SK-N-SH treated with all-trans-retinoic acid at 6 μM for 48 hours (cell line): ENCODE data around the gene CRYBB2.

ENCODE experiments used
- BACH2 ChIP-seq: fragments of 250-450 bp; sonication (Bioruptor Pico); IDR thresholded peaks from 2 replicates; pipeline ENCODE4 v1.9.0; 2021; ENCODE audit warnings: mild to moderate bottlenecking, borderline replicate concordance
- ISL1 ChIP-seq: fragments of 250-450 bp; sonication (Bioruptor Pico); IDR thresholded peaks from 2 replicates; pipeline ENCODE4 v2.1.2; 2022; ENCODE audit warnings: mild to moderate bottlenecking, moderate library complexity
- PPARA ChIP-seq: fragments of 250-450 bp; sonication (Bioruptor Pico); IDR thresholded peaks from 2 replicates; pipeline ENCODE4 v1.5.0; 2020; ENCODE audit warnings: mild to moderate bottlenecking, borderline replicate concordance
- RARB ChIP-seq: fragments of 250-450 bp; sonication (Bioruptor Pico); IDR thresholded peaks from 2 replicates; pipeline ENCODE4 v1.8.0; 2021; ENCODE audit warnings: mild to moderate bottlenecking, moderate library complexity
- SNAI2 ChIP-seq: fragments of 250-450 bp; sonication (Bioruptor Pico); IDR thresholded peaks from 2 replicates; pipeline ENCODE4 v1.5.0; 2020; ENCODE audit warnings: mild to moderate bottlenecking, moderate library complexity
- TOX ChIP-seq: fragments of 250-450 bp; sonication (Bioruptor Pico); IDR thresholded peaks from 2 replicates; pipeline ENCODE4 v1.8.0; 2021; ENCODE audit warnings: mild to moderate bottlenecking, moderate library complexity, borderline replicate concordance
- ZFP30 ChIP-seq: fragments of 450-650 bp; formaldehyde crosslinking; IDR thresholded peaks from 2 replicates; pipeline ENCODE4 v1.5.0; 2022; ENCODE audit warnings: mild to moderate bottlenecking, moderate library complexity
- ZNF565 ChIP-seq: fragments of 450-650 bp; formaldehyde crosslinking; conservative IDR thresholded peaks from 2 replicates; pipeline ENCODE4 v1.5.0; 2020; ENCODE audit warnings: low read depth, mild to moderate bottlenecking, moderate library complexity
- TF ChIP-seq, protein P1 (sequence below): fragments of 250-450 bp; sonication (Bioruptor Pico); IDR thresholded peaks from 2 replicates; pipeline ENCODE4 v1.8.0; 2020; ENCODE audit warnings: mild to moderate bottlenecking, moderate library complexity, borderline replicate concordance
- TF ChIP-seq, protein P2 (sequence below): fragments of 250-450 bp; sonication (Bioruptor Pico); IDR thresholded peaks from 2 replicates; pipeline ENCODE4 v1.5.1; 2020; ENCODE audit warnings: low read depth, mild to moderate bottlenecking, moderate library complexity
- TF ChIP-seq, protein P3 (sequence below): fragments of 250-450 bp; sonication (Bioruptor Pico); IDR thresholded peaks from 2 replicates; pipeline ENCODE4 v1.5.0; 2020; ENCODE audit warnings: mild to moderate bottlenecking, moderate library complexity

DNA sequence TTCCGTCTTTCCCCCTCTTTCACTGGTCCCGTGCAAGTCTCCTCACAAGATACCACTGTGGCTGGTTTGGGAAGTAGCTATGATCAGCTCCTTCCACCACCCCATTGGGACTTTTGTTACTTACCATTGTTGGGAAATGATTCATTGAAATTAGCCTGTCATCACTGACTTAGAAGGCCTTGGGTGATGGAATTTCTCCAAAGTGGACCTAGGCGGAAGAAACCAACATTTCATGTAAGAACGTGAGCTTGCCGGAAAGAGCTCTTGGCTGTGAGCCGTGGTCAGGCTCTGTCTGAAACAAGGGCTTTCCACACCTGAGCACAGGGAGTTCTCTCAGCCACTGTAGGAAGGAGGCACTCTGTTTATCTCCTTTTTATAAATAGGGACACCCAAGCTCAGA lies 43.3 kb upstream of the CRYBB2 start:
- TF ChIP-seq, protein P1, sequence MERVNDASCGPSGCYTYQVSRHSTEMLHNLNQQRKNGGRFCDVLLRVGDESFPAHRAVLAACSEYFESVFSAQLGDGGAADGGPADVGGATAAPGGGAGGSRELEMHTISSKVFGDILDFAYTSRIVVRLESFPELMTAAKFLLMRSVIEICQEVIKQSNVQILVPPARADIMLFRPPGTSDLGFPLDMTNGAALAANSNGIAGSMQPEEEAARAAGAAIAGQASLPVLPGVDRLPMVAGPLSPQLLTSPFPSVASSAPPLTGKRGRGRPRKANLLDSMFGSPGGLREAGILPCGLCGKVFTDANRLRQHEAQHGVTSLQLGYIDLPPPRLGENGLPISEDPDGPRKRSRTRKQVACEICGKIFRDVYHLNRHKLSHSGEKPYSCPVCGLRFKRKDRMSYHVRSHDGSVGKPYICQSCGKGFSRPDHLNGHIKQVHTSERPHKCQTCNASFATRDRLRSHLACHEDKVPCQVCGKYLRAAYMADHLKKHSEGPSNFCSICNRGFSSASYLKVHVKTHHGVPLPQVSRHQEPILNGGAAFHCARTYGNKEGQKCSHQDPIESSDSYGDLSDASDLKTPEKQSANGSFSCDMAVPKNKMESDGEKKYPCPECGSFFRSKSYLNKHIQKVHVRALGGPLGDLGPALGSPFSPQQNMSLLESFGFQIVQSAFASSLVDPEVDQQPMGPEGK (CRISPR knock-in tag) = no peak
- TF ChIP-seq, protein P2, sequence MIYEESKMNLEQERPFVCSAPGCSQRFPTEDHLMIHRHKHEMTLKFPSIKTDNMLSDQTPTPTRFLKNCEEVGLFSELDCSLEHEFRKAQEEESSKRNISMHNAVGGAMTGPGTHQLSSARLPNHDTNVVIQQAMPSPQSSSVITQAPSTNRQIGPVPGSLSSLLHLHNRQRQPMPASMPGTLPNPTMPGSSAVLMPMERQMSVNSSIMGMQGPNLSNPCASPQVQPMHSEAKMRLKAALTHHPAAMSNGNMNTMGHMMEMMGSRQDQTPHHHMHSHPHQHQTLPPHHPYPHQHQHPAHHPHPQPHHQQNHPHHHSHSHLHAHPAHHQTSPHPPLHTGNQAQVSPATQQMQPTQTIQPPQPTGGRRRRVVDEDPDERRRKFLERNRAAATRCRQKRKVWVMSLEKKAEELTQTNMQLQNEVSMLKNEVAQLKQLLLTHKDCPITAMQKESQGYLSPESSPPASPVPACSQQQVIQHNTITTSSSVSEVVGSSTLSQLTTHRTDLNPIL = no peak
- TF ChIP-seq ZFP30 (CRISPR knock-in tag) = no peak
- TF ChIP-seq ZNF565 (CRISPR knock-in tag) = no peak
- no peak for TF ChIP-seq TOX
- no peak for TF ChIP-seq ISL1 (CRISPR knock-in tag)
- no peak for TF ChIP-seq RARB (CRISPR knock-in tag)
- TF ChIP-seq SNAI2 (CRISPR knock-in tag) = no peak
- TF ChIP-seq PPARA (CRISPR knock-in tag) = no peak
- TF ChIP-seq BACH2 (CRISPR knock-in tag) = no peak
- TF ChIP-seq, protein P3, sequence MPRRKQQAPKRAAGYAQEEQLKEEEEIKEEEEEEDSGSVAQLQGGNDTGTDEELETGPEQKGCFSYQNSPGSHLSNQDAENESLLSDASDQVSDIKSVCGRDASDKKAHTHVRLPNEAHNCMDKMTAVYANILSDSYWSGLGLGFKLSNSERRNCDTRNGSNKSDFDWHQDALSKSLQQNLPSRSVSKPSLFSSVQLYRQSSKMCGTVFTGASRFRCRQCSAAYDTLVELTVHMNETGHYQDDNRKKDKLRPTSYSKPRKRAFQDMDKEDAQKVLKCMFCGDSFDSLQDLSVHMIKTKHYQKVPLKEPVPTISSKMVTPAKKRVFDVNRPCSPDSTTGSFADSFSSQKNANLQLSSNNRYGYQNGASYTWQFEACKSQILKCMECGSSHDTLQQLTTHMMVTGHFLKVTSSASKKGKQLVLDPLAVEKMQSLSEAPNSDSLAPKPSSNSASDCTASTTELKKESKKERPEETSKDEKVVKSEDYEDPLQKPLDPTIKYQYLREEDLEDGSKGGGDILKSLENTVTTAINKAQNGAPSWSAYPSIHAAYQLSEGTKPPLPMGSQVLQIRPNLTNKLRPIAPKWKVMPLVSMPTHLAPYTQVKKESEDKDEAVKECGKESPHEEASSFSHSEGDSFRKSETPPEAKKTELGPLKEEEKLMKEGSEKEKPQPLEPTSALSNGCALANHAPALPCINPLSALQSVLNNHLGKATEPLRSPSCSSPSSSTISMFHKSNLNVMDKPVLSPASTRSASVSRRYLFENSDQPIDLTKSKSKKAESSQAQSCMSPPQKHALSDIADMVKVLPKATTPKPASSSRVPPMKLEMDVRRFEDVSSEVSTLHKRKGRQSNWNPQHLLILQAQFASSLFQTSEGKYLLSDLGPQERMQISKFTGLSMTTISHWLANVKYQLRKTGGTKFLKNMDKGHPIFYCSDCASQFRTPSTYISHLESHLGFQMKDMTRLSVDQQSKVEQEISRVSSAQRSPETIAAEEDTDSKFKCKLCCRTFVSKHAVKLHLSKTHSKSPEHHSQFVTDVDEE (CRISPR knock-in tag) = no peak
